GM18907 (cell line): ENCODE results near the gene CPB2.

ENCODE experiments used
- ATAC-seq: cut with Tn5 transposase; IDR thresholded peaks from one replicate; pipeline ENCODE4 v1.9.1; 2021; ENCODE audit warnings: mild to moderate bottlenecking, moderate library complexity; ENCODE audit not compliant: unreplicated experiment

The CPB2 gene

GRCh38 chr13:46101002-46101401 is 3.8 kb downstream of the CPB2 start:
- no peak for ATAC-seq

GRCh38 chr13:46100191-46100815 is 4.5 kb downstream of the CPB2 start:
- no peak for ATAC-seq

GRCh38 chr13:46097663-46098062 is 7.2 kb downstream of the CPB2 start:
- ATAC-seq = no peak

GRCh38 chr13:46097015-46097414 is 7.8 kb downstream of the CPB2 start:
- no peak for ATAC-seq

GRCh38 chr13:46094478-46094877 is 10.4 kb downstream of the CPB2 start:
- ATAC-seq = no peak

- no peak for ATAC-seq
Observed at GRCh38 chr13:46088821-46089562, 15.8 kb downstream of the CPB2 start.

- no peak for ATAC-seq
Observed at GRCh38 chr13:46087481-46087880, 17.4 kb downstream of the CPB2 start.

GRCh38 chr13:46086985-46087384 is 17.8 kb downstream of the CPB2 start:
- no peak for ATAC-seq

- no peak for ATAC-seq
Observed at GRCh38 chr13:46086421-46086922, 18.4 kb downstream of the CPB2 start.

- no peak for ATAC-seq
Observed at GRCh38 chr13:46085737-46086136, 19.1 kb downstream of the CPB2 start.

- no peak for ATAC-seq
Observed at GRCh38 chr13:46082324-46082723, 22.5 kb downstream of the CPB2 start.

GRCh38 chr13:46079770-46080169 is 25.1 kb downstream of the CPB2 start:
- ATAC-seq = no peak

- ATAC-seq = no peak
Observed at GRCh38 chr13:46077265-46077664, 27.6 kb downstream of the CPB2 start.

- no peak for ATAC-seq
Observed at GRCh38 chr13:46076827-46077226, 28.0 kb downstream of the CPB2 start.

GRCh38 chr13:46075811-46076210 is 29.0 kb downstream of the CPB2 start:
- ATAC-seq = no peak

GRCh38 chr13:46071590-46072249 is 33.1 kb downstream of the CPB2 start:
- ATAC-seq = peak; percentile 74

GRCh38 chr13:46063292-46063691 is 41.5 kb downstream of the CPB2 start:
- ATAC-seq = no peak

GRCh38 chr13:46062185-46062584 is 42.6 kb downstream of the CPB2 start:
- ATAC-seq = no peak

- ATAC-seq = no peak
Observed at GRCh38 chr13:46059405-46059804, 45.4 kb downstream of the CPB2 start.

- ATAC-seq = no peak
Observed at GRCh38 chr13:46058268-46058667, 46.6 kb downstream of the CPB2 start.

- no peak for ATAC-seq
Observed at GRCh38 chr13:46057256-46058015, 47.4 kb downstream of the CPB2 start.
